PFSK-1 (cell line): ENCODE data around the gene WDR45.

Experiments used
- FOXP2 ChIP-seq: optimal IDR thresholded peaks from 2 replicates; pipeline ENCODE3; 2011; ENCODE audit warnings: borderline replicate concordance, control low read depth, inconsistent platforms; ENCODE audit not compliant: insufficient read depth; ENCODE audit errors: extremely low read length, extremely low read depth
- POLR2AphosphoS5 ChIP-seq: IDR thresholded peaks from 2 replicates; pipeline ENCODE4 v1.6.1; 2012; ENCODE audit warnings: low read depth, mild to moderate bottlenecking, control low read depth, low read length, moderate library complexity
- REST ChIP-seq, 2 experiments: IDR thresholded peaks; 2 replicates each; pipeline versions ENCODE4 v1.6.1 to v1.8.0; 2011 to 2012; ENCODE audit warnings: low read depth in 2 of 2, low read length in 2 of 2, control low read depth in 1 of 2, inconsistent platforms in 1 of 2, mild to moderate bottlenecking in 1 of 2, moderate library complexity in 1 of 2; ENCODE audit not compliant: insufficient read depth in 1 of 2
- SIN3A ChIP-seq: IDR thresholded peaks from 2 replicates; pipeline ENCODE4 v1.6.1; 2012; ENCODE audit warnings: mild to moderate bottlenecking, low read length, moderate library complexity, borderline replicate concordance; ENCODE audit not compliant: insufficient read depth
- TAF1 ChIP-seq: IDR thresholded peaks from 2 replicates; pipeline ENCODE4 v1.6.1; 2012; ENCODE audit warnings: low read length, control low read depth, borderline replicate concordance; ENCODE audit not compliant: insufficient read depth

- TF ChIP-seq FOXP2 (no peak), TAF1 (no peak), SIN3A (no peak), REST (IDR thresholded peaks at IDR 0.05; ENCODE audit: insufficient read depth in 1 of 2, low read depth in 2 of 2, low read length in 2 of 2) (no peak), POLR2AphosphoS5 (no peak)
Measured at GRCh38 chrX:49061916-49062315, 17.8 kb downstream of the WDR45 start.
